GM19468 (cell line): ENCODE measurements around the gene PPP1R12C.

Source experiments
- ATAC-seq: cut with Tn5 transposase; IDR thresholded peaks from one replicate; pipeline ENCODE4 v1.9.1; 2021; ENCODE audit warnings: mild to moderate bottlenecking, moderate library complexity, moderate number of reproducible peaks; ENCODE audit not compliant: unreplicated experiment; ENCODE audit errors: extremely low read depth

The PPP1R12C gene

DNA sequence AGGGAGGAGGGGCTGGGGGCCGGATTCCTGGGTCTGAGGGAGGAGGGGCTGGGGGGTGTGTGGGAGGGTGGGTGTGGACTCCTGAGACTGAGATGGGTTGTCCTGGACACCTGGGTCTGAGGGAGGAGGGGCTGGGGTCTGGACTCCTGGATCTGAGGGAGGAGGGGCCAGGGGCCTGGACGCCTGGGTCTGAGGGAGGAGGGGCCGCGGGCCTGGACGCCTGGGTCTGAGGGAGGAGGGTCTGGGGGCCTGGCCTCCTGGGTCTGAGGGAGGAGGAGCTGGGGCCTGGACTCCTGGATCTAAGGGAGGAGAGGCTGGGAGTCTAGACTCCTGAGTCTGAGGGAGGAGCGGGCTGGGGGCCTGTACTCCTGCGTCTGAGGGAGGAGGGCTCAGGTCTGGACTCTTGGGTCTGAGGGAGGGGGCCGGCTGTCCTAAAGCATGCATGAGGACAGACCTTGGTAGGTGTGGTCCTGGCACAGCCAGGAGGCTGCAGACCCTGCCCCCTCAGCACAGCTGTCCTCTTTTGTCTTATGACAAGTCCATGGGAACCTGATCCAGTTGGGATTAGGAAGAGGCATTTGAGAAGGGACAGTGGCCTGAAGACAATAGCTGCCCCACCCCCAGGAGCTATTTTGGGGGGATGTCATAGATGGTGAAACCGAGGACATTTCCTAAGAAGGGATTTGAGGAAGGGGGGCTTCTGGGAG lies 30.3 kb upstream of the PPP1R12C start:
- no peak for ATAC-seq

DNA sequence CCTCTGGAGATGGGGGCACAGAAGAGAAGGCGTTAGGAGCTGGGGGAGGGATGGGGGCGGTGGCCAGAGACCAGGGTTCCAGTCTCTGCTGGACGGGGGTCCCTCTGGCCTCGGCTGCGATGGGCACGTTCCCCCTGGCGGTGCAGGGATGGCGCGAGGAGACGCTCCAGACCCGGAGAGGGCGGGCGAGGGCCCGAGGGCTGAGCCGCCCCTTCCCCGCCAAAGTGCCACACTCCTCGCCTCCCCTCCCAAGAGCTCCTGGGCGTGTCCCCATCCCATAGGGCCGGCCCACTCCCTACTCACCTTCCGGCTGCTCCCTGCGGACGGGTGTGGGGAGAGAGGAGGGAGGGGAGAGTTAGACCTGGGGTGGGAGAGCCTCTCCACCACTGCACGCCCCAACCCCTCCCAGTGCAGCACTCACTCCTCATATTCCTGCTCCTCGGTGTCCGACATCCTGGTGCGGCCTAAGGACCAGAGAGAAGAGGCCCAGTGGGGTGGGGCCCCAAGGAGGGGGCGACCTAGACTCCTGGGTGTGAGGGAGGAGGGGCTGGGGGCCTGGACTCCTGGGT lies 29.4 kb upstream of the PPP1R12C start:
- ATAC-seq: no peak

DNA sequence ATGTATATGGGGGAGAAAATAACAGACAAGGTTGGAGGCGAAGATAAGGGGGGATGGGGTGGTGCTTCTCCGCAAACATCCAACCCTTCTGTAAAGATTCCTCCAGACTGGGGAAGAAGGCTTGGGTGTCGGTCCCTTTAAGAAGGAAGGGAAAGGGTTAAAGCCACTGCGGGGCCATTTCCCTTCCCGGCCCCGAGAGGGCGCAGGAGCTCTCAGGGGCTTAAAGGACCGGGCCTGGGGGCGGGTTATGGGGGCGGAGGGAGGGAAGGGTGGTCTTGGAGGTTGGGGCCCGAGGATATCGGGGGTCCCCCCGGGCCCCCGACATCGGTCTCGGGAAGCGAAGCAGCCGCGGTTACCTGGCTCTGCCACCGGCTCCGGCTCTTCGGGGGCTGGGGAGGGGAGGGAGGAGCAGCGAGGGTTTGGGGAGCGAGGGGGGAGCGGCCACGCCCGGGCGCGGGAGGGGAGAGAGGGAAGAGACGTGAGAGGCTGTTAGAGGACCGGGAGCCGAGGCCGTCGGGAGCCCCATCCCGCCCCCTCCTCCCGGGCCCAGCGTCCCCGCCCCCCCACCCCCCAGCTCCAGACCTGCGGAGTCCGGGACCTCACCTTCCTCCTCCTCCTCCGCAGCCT lies 28.8 kb upstream of the PPP1R12C start:
- ATAC-seq: no peak

DNA sequence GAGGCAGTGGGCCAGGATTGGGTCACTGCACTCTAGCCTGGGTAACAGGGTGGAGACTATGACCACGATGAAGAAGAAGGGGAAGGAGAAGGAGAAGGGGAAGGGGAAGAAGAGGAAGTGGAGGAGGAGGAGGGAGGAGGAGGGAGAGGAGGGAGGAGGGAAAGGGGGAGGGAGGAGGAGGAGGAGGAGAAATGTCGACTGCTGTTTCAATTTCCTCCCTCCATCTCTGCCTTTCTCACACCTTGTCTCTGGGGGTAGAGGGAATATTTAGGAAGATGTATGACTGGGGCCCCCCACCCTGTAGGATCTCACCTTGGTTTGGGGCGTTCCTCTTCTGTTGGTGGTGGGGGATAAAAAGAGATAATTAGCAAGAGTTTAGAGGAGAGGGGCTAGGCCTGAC lies 27.8 kb upstream of the PPP1R12C start:
- no peak for ATAC-seq

DNA sequence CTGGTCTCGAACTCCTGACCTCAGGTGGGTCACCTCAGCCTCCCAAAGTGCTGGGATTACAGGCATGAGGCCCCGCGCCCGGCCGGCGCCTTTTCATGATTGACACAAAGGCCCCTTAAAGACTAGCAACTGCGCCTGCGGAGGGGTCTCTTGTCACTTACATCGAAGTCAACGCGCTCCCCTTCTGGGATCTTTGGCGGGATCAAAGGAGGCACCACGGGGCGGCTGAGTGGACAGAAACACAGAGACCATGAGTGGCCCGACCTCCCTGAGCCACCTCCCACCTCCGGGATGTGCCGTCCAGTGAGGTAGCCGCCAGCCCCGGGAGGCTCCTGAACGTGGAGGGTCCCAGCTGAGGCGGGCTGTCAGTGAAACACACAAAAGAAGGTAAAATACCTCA lies 24.3 kb upstream of the PPP1R12C start:
- no peak for ATAC-seq

DNA sequence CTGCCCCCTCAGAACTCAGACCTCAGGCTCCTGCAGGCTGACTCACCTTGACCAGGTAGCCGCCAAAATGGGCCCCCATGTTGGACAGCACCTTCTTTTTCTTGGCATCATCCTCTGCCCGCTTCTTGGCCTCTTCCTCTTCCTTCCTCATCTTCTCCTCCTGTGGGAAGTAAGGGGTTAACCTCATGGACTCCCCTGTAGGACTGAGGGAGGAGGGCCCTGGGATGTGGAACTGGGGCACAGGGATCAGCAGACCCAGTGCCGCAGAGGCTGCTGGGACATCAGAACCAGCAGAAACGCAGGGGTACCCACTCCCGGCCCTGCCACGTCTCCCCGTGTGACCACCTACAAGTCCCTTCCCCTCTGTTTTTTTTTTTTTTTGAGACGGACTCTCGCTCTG lies 20.5 kb upstream of the PPP1R12C start:
- ATAC-seq: no peak

DNA sequence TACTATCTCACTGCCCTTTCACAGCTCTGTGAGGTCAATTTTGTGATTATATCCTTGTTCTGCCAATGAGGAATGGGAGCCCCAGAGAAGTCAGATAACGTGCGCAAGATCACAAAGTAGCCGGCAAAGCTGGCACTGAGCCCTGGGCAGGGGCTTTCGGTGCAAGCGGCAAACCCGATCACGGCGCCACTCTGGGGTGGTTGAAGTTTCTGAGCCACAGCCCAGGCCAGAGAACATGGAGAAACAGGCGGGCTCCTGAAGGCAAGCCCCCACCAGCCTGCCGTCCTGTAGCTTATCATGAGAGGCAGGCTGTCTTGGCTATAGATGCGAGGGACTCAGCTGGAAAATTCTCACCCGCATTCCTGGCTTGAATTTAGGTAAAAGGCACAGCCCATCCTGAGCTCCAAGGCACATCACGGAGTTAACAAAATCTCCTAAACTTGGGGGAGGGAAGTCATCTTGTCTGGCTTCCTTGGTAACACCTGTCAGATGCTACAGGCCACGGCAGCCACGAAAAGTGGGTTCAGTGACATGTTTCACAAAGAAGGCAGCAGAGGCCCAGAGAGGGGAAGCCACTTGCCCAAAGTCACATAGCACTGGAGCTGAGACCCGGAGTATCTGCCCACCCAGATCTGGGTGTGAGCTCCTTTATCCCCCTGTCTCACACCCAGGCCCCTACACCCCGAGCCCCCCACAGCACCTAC lies 19.1 kb upstream of the PPP1R12C start:
- ATAC-seq: no peak

DNA sequence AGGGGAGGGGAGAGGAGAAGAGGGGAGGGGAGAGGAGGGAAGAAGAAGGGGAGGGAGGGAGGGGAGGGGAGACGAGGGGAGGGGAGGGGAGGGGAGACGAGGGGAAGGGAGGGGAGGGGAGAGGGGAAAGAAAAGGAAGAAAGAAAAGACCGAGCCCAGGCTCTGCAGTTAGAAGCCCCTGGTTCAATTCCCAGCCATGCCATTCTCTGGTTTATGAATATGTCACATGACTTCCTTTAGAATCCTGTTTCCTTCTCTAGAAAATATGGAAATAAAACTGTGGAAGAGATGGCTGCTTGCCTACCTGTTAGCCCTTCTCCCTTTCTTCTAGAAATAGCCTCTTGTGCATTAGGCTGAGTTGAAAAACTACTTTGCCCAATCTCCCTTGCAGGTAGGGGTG lies 17.3 kb upstream of the PPP1R12C start:
- no peak for ATAC-seq

DNA sequence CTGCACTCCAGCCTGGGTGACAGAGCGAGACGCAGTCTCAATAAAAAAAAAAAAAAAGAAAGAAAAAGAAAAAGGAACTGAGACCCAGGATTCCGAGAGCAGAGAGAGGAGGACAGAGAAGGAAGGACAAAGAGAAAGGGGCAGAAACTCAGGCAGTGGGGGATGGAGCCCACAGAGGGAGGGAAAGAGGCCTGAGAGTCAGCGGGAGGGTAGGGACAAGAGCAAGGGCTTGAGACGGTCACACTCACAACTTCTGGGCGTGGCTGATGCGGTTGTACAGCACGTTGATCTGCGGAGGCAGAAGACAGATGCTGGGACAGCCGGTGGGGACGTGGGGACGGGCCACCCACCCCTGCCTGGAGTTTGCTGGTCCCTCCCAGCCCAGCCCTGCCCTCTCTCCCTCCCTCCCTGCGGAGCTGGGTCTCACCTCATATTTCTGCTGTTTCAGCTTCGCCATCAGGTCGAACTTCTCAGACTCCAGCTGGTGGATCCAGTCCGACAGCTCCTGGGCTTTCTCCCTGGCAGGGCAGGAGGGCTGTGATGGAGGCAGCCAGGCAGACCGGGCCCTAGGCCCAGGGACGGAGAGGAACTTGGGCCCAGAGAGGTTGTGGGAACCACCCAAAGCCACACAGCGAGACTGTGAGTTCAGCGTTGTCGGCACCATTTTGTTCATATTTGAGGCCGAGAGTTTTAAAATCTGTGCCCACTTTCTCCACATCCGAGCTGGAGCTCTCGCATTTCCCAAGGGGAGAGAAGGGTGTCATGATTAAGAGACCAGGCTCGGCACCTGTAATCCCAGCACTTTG lies 16.4 kb upstream of the PPP1R12C start:
- ATAC-seq: no peak

DNA sequence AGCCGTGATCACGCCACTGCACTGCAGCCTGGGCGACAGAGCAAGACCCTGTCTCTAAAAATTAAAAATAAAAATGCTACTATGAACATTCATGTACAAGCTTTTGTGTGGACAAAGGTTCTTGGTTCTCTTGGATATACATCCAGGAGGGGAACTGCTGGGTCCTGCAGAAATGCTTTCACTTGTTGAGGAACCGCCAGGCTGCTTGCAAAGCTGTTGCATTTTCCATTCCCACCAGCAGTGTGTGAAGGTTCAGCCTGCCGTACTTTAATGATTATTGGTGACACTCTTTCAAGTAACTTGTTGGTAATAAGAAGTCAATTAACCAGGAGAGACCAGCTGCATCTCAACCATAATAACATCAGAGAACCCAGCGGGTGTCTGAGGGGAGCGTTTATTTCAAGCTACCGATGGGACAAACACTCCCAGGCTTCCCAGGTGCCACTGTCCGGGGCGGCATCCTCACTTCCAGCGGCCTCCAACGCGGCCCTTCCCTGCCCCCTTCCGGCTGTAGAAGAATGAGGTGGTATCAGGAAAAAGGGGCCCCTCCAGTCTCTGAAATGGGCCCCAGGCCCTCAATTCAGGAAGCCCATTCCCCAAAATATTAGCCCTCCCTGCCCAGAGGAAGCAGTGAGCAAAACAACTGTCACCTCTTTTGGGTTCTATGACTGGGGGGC lies 15.2 kb upstream of the PPP1R12C start:
- no peak for ATAC-seq

DNA sequence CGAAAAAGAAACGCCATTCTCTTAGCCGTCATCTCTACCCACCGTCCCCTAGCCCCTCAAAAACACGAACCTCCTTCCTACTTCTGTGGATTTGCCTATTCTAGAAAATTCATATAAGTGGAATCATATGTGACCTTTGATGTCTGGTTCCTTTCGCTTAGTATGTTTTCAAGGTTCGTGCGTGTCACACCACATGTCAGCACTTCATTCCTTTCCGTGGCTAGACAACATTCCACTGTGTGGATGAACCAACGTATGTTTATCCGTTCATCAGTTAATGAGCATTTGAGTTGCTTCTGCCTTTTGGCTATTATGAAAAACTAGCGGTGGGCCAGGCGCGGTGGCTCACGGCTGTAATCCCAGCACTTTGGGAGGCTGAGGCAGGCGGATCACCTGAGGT lies 14.0 kb upstream of the PPP1R12C start:
- ATAC-seq: no peak

DNA sequence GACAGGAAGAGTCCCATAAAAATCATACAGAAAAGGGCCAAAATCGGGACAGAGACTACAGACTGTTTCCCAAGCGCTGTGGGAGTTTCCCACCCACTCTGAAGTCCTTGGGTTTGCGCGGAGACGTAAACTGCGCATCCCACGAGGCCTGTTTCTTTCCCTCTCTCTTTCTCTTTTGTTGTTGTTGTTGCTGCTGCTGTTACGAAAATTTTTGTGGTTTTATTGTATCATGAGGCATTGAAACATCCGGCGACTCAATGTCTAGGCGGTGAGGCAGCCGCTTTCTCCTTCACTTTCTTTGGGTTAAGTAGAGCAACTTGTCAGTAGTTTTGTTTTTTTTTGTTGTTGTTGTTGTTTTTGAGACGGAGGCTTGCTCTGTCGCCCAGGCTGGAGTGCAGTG lies 1.6 kb upstream of the PPP1R12C start:
- ATAC-seq: no peak

DNA sequence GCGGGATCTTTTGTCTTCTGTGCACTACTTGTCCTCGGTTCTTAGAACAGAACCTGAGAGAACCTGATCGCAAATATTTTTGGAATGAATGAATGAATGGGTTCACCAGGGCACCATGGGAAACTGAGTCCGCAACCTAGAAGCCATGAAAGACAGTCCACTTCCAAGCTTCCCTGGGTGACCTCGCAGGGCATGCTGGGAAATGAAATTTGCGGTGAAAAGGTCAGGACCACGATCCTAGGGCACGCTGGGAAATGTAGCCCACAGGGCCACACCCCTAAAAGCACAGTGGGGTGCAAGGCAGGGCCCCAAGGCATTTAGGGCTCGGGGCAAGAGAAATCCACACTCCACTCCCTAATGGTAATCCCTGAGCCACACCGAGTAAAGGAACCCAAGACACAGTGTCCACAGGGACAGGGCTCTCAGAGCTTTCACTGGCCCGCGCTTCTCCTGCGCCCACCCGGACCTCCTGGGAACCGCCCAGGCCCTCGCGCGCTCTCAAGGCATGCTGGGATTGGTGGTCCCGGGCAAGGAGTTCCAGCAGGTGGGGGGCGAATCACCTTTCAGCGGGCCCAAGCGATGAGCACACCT lies 1.1 kb upstream of the PPP1R12C start:
- ATAC-seq: no peak

DNA sequence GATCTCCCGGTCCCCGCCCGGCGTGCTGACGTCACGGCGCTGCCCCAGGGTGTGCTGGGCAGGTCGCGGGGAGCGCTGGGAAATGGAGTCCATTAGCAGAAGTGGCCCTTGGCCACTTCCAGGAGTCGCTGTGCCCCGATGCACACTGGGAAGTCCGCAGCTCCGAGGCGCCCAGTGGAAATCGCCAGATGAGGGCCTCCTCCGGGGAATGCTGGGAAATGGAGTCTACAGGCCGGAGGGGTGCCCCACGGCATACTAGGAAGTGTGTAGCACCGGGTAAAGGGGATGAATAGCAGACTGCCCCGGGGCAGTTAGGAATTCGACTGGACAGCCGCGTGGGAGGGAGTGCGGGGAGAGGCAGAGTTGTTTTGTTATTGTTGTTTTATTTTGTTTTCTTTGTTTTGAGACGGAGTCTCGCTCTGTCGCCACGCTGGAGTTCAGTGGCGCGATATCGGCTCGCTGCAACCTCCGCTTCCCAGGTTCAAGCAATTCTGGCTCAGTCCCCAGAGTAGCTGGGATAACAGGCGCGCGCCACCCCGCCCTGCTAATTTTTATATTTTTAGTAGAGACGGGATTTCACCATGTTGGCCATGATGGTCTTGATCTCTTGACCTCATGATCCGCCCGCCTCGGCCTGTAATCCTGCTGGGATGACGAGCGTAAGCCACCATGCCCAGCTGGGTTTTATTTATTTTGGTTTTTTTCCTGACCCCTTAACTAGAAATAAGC lies 390 bp upstream of the PPP1R12C start:
- ATAC-seq: peak; percentile 54

DNA sequence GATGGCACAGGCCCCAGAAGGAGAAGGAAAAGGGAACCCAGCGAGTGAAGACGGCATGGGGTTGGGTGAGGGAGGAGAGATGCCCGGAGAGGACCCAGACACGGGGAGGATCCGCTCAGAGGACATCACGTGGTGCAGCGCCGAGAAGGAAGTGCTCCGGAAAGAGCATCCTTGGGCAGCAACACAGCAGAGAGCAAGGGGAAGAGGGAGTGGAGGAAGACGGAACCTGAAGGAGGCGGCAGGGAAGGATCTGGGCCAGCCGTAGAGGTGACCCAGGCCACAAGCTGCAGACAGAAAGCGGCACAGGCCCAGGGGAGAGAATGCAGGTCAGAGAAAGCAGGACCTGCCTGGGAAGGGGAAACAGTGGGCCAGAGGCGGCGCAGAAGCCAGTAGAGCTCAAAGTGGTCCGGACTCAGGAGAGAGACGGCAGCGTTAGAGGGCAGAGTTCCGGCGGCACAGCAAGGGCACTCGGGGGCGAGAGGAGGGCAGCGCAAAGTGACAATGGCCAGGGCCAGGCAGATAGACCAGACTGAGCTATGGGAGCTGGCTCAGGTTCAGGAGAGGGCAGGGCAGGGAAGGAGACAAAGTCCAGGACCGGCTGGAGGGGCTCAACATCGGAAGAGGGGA lies 1.1 kb downstream of the PPP1R12C start:
- no peak for ATAC-seq

DNA sequence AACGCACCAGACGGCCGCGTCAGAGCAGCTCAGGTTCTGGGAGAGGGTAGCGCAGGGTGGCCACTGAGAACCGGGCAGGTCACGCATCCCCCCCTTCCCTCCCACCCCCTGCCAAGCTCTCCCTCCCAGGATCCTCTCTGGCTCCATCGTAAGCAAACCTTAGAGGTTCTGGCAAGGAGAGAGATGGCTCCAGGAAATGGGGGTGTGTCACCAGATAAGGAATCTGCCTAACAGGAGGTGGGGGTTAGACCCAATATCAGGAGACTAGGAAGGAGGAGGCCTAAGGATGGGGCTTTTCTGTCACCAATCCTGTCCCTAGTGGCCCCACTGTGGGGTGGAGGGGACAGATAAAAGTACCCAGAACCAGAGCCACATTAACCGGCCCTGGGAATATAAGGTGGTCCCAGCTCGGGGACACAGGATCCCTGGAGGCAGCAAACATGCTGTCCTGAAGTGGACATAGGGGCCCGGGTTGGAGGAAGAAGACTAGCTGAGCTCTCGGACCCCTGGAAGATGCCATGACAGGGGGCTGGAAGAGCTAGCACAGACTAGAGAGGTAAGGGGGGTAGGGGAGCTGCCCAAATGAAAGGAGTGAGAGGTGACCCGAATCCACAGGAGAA lies 1.9 kb downstream of the PPP1R12C start:
- no peak for ATAC-seq

DNA sequence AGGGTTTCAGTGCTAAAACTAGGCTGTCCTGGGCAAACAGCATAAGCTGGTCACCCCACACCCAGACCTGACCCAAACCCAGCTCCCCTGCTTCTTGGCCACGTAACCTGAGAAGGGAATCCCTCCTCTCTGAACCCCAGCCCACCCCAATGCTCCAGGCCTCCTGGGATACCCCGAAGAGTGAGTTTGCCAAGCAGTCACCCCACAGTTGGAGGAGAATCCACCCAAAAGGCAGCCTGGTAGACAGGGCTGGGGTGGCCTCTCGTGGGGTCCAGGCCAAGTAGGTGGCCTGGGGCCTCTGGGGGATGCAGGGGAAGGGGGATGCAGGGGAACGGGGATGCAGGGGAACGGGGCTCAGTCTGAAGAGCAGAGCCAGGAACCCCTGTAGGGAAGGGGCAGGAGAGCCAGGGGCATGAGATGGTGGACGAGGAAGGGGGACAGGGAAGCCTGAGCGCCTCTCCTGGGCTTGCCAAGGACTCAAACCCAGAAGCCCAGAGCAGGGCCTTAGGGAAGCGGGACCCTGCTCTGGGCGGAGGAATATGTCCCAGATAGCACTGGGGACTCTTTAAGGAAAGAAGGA lies 2.8 kb downstream of the PPP1R12C start:
- ATAC-seq: no peak

DNA sequence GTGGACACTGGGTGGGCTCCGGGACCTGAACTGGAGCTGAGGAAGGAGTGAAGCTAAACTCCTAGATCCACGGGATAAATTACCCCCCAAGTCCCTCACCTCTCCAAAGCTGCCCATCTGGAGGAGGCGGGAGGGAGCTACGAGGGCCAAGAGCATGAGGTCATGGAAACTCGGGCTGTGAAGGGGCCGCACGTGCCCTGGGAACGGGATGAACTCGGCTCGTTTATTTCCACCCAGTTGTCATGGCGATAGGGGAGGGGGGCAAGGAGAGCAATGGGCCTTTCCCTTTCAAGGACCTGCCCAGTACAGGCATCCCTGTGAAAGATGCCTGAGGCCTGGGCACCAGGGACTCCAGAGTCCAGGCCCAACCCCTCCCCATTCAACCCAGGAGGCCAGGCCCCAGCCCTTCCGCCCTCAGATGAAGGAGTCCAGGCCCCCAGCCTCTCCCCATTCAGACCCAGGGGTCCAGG lies 3.8 kb downstream of the PPP1R12C start:
- no peak for ATAC-seq
